H9 (cell line): Measurements from ENCODE around the gene OR10H3. TPM values are rescaled to one million over a fixed set of nuclear protein-coding genes. Genes with fewer than 3 reads are reported as not detected.

Experiments
- DNase-seq: peaks from one replicate; pipeline ENCODE4 v3.0.0-alpha.2; 2017
- H2AFZ ChIP-seq: one replicate; pipeline ENCODE4 v1.6.1; 2013; ENCODE audit warnings: mild to moderate bottlenecking, low read length, control low read depth, moderate library complexity
- H2AK5ac ChIP-seq: 2 replicates; pipeline ENCODE4 v1.6.1; 2013; ENCODE audit warnings: low read length, control low read depth, mixed read lengths; ENCODE audit not compliant: insufficient read length
- H2BK120ac ChIP-seq: one replicate; pipeline ENCODE4 v1.6.1; 2013; ENCODE audit warnings: low read depth, mild to moderate bottlenecking, low read length, control low read depth, inconsistent platforms; ENCODE audit not compliant: poor library complexity, severe bottlenecking
- H2BK12ac ChIP-seq: 2 replicates; pipeline ENCODE4 v1.6.1; 2013; ENCODE audit warnings: low read length, control low read depth, mixed read lengths, low read depth; ENCODE audit not compliant: insufficient read length
- H2BK15ac ChIP-seq: 2 replicates; pipeline ENCODE4 v1.6.1; 2013; ENCODE audit warnings: low read depth, low read length, control low read depth
- H2BK20ac ChIP-seq: one replicate; pipeline ENCODE4 v1.6.1; 2013; ENCODE audit warnings: low read depth, mild to moderate bottlenecking, low read length, control low read depth, inconsistent platforms; ENCODE audit not compliant: poor library complexity, severe bottlenecking
- H2BK5ac ChIP-seq: 2 replicates; pipeline ENCODE4 v1.6.1; 2013; ENCODE audit warnings: low read length, control low read depth, mixed read lengths; ENCODE audit not compliant: insufficient read length
- H3K14ac ChIP-seq: 2 replicates; pipeline ENCODE4 v1.6.1; 2013; ENCODE audit warnings: low read length, control low read depth; ENCODE audit not compliant: insufficient read depth
- H3K18ac ChIP-seq: 2 replicates; pipeline ENCODE4 v1.6.1; 2013; ENCODE audit warnings: low read depth, mild to moderate bottlenecking, mixed read lengths, low read length, control low read depth; ENCODE audit not compliant: insufficient read length
- H3K23ac ChIP-seq: 2 replicates; pipeline ENCODE4 v1.6.1; 2013; ENCODE audit warnings: low read length, control low read depth, mixed read lengths, low read depth; ENCODE audit not compliant: insufficient read length
- H3K23me2 ChIP-seq: 2 replicates; pipeline ENCODE4 v1.6.1; 2013; ENCODE audit warnings: low read depth, mild to moderate bottlenecking, mixed read lengths, low read length, control low read depth; ENCODE audit not compliant: insufficient read length, poor library complexity, severe bottlenecking
- H3K27ac ChIP-seq: 2 replicates; pipeline ENCODE4 v1.5.1; 2013; ENCODE audit warnings: low read length, control low read depth, mixed read lengths, low read depth; ENCODE audit not compliant: insufficient read length
- H3K27me3 ChIP-seq: 2 replicates; pipeline ENCODE4 v1.6.1; 2013; ENCODE audit warnings: low read length, control low read depth, inconsistent platforms; ENCODE audit not compliant: insufficient read depth
- H3K4ac ChIP-seq: 2 replicates; pipeline ENCODE4 v1.6.1; 2013; ENCODE audit warnings: low read depth, mild to moderate bottlenecking, control low read depth, inconsistent platforms, low read length, moderate library complexity
- H3K4me1 ChIP-seq: 2 replicates; pipeline ENCODE4 v1.6.1; 2013; ENCODE audit warnings: low read length, control low read depth, inconsistent platforms; ENCODE audit not compliant: insufficient read depth
- H3K4me2 ChIP-seq: 2 replicates; pipeline ENCODE4 v1.6.1; 2013; ENCODE audit warnings: low read length, control low read depth, mixed read lengths; ENCODE audit not compliant: insufficient read length, insufficient read depth
- H3K56ac ChIP-seq: 2 replicates; pipeline ENCODE4 v1.6.1; 2013; ENCODE audit warnings: low read depth, mild to moderate bottlenecking, mixed read lengths, low read length, control low read depth; ENCODE audit not compliant: insufficient read length
- H3K79me1 ChIP-seq: 2 replicates; pipeline ENCODE4 v1.6.1; 2013; ENCODE audit warnings: low read depth, mild to moderate bottlenecking, moderate library complexity, low read length, control low read depth, inconsistent platforms; ENCODE audit not compliant: insufficient read depth, poor library complexity, severe bottlenecking
- H3K79me2 ChIP-seq: 2 replicates; pipeline ENCODE4 v1.6.1; 2013; ENCODE audit warnings: low read length, control low read depth, inconsistent platforms; ENCODE audit not compliant: insufficient read depth
- H3K9ac ChIP-seq: 2 replicates; pipeline ENCODE4 v1.6.1; 2013; ENCODE audit warnings: low read length, control low read depth, mixed read lengths; ENCODE audit not compliant: insufficient read length; ENCODE audit errors: extremely low read depth
- H3K9me3 ChIP-seq: one replicate; pipeline ENCODE4 v1.6.1; 2013; ENCODE audit warnings: low read depth, low read length, inconsistent platforms; ENCODE audit not compliant: control insufficient read depth
- H3T11ph ChIP-seq: one replicate; pipeline ENCODE4 v1.6.1; 2013; ENCODE audit warnings: mild to moderate bottlenecking, low read length, control low read depth, inconsistent platforms
- H4K20me1 ChIP-seq: one replicate; pipeline ENCODE4 v1.6.1; 2013; ENCODE audit not compliant: control insufficient read depth, insufficient read length, insufficient read depth
- H4K5ac ChIP-seq: 2 replicates; pipeline ENCODE4 v1.6.1; 2013; ENCODE audit warnings: low read depth, mild to moderate bottlenecking, mixed read lengths, low read length, control low read depth; ENCODE audit not compliant: insufficient read length
- H4K8ac ChIP-seq: replicated peaks from 2 replicates; pipeline ENCODE4 v1.6.1; 2013; ENCODE audit warnings: low read length, control low read depth, mixed read lengths, low read depth; ENCODE audit not compliant: insufficient read length
- H4K91ac ChIP-seq: 2 replicates; pipeline ENCODE4 v1.6.1; 2013; ENCODE audit warnings: low read depth, mild to moderate bottlenecking, moderate library complexity, mixed read lengths, low read length, control low read depth; ENCODE audit not compliant: insufficient read length
- H3K27ac Mint-ChIP-seq, 3 experiments: 2 replicates in 2 of 3; 3 replicates in 1 of 3; pipeline ENCODE4 v1.8.0; 2020 to 2021; ENCODE audit warnings: mixed read lengths in 3 of 3, mild to moderate bottlenecking in 1 of 3, moderate library complexity in 1 of 3
- H3K27me3 Mint-ChIP-seq: 2 replicates; pipeline ENCODE4 v1.8.0; 2021; ENCODE audit warnings: low read depth, mild to moderate bottlenecking, moderate library complexity, mixed read lengths
- H3K36me3 Mint-ChIP-seq, 3 experiments: 2 replicates in 2 of 3; 3 replicates in 1 of 3; pipeline ENCODE4 v1.8.0; 2020 to 2021; ENCODE audit warnings: low read depth in 3 of 3, mixed read lengths in 3 of 3; ENCODE audit not compliant: insufficient read depth in 1 of 3
- H3K4me1 Mint-ChIP-seq, 2 experiments: 2 replicates each; pipeline ENCODE4 v1.8.0; 2020; ENCODE audit warnings: mixed read lengths in 2 of 2
- H3K4me3 Mint-ChIP-seq, 2 experiments: 2 replicates in 1 of 2; 3 replicates in 1 of 2; pipeline ENCODE4 v1.8.0; 2020 to 2021; ENCODE audit warnings: mild to moderate bottlenecking in 2 of 2, mixed read lengths in 2 of 2, moderate library complexity in 1 of 2
- H3K9me3 Mint-ChIP-seq, 2 experiments: 2 replicates in 1 of 2; 3 replicates in 1 of 2; pipeline ENCODE4 v1.8.0; 2020; ENCODE audit warnings: mild to moderate bottlenecking in 2 of 2, mixed read lengths in 2 of 2, moderate library complexity in 1 of 2
- WGBS: extraction: QIAGEN DNeasy Blood & Tissue Kit; methylation state at CpG from one replicate; pipeline ENCODE4 v1.1.7; 2013; ENCODE audit warnings: missing lambda C conversion rate, low lambda C conversion rate, mixed read lengths; ENCODE audit not compliant: insufficient read length; ENCODE audit errors: extremely low coverage; 5-methylcytosine and 5-hydroxymethylcytosine counted together
- total RNA-seq: library from RNA; stranded (reverse); gene quantifications from 2 replicates; pipeline ENCODE4 v1.2.1, GENCODE V29; 2021
- TF ChIP-seq, protein P1 (sequence below): fragments of 200-600 bp; sonication (generic); conservative IDR thresholded peaks from 3 replicates; pipeline ENCODE4 v1.8.0; 2021; ENCODE audit warnings: antibody characterized with exemption, mild to moderate bottlenecking

The OR10H3 gene
- total RNA-seq, 1 experiment from 2014 or later = not detected

DNA sequence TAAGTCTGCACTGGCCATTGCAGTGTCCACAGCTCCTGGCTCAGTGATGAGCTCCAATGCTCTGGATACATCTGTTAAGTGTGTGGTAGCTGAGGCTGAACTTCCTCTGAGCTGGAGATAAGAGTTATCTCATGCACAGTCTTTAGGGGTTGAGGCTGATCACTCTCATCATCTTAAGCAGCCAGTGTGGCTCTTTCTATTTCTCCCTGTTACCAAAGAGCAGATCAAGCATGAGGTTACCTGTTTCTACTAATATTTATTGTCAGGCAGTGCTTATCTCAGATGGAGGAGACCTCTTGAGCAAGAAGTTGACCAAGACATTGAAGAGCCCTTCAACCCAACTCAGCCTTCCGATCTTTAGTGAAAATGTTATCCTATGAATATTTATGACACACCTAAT lies 16.5 kb upstream of the OR10H3 start:
- H2AFZ ChIP-seq = no peak overlapping the region

More for the DNA sequence above, 16.5 kb upstream of the OR10H3 start:
- Mint-ChIP-seq H3K36me3 (peaks cover 3 to 25% (median 12%) of the 10 kb centered on the region in 3 experiments; a peak in 5 of 7 replicates), H3K4me1 (no peaks in the 10 kb centered on the region), H3K27me3 (peaks cover 3% of the 10 kb centered on the region), H3K4me3 (no peak overlapping the region), H3K9me3 (peaks cover 90 to 99% of the 10 kb centered on the region in 2 experiments), H3K27ac (no peak overlapping the region)
- Histone ChIP-seq H3K14ac (no peak overlapping the region), H3K79me1 (no peaks in the 10 kb centered on the region), H2BK15ac (no peak overlapping the region), H2BK120ac (no peak overlapping the region), H3K4ac (no peak overlapping the region), H3K4me1 (no peaks in the 10 kb centered on the region), H2BK5ac (no peak overlapping the region), H2BK12ac (no peak overlapping the region), H3K9ac (no peak overlapping the region), H3K9me3 (peaks cover 87% of the 10 kb centered on the region), H4K91ac (no peak overlapping the region), H3K27ac (no peak overlapping the region), H3K56ac (no peak overlapping the region), H3K18ac (no peak overlapping the region), H3K23ac (no peak overlapping the region), H3T11ph (no peak overlapping the region), H4K20me1 (no peaks in the 10 kb centered on the region), H3K27me3 (no peaks in the 10 kb centered on the region), H2BK20ac (no peak overlapping the region), H3K4me2 (no peak overlapping the region), H3K23me2 (no peaks in the 10 kb centered on the region), H4K8ac (no peak overlapping the region), H2AK5ac (no peak overlapping the region), H3K79me2 (no peaks in the 10 kb centered on the region), H4K5ac (no peak overlapping the region)
- WGBS = no CpG with 5 or more reads among the region's 1 CpG
- TF ChIP-seq, protein P1, sequence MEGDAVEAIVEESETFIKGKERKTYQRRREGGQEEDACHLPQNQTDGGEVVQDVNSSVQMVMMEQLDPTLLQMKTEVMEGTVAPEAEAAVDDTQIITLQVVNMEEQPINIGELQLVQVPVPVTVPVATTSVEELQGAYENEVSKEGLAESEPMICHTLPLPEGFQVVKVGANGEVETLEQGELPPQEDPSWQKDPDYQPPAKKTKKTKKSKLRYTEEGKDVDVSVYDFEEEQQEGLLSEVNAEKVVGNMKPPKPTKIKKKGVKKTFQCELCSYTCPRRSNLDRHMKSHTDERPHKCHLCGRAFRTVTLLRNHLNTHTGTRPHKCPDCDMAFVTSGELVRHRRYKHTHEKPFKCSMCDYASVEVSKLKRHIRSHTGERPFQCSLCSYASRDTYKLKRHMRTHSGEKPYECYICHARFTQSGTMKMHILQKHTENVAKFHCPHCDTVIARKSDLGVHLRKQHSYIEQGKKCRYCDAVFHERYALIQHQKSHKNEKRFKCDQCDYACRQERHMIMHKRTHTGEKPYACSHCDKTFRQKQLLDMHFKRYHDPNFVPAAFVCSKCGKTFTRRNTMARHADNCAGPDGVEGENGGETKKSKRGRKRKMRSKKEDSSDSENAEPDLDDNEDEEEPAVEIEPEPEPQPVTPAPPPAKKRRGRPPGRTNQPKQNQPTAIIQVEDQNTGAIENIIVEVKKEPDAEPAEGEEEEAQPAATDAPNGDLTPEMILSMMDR = no peak
- DNase-seq = no peak
